SJSA1 (cell line): ENCODE results near the gene RIOK3. TPM values are rescaled to one million over a fixed set of nuclear protein-coding genes. Genes with fewer than 3 reads are reported as not detected.
"Not testable (repeated sequence)": the region's sequence is repeated elsewhere in the genome, so short reads cannot be mapped to it uniquely, and the experiment has no call there.

ENCODE experiments used
- DNase-seq, 2 experiments: peaks; one replicate each; pipeline ENCODE4 v3.0.0-alpha.2; 2015 to 2020; ENCODE audit warnings: low spot score in 2 of 2, low read depth in 1 of 2
- H3K27ac ChIP-seq: fragments of 250-450 bp; sonication (Bioruptor Pico); 2 replicates; pipeline ENCODE4 v1.5.1; 2020; ENCODE audit warnings: mild to moderate bottlenecking, moderate library complexity
- H3K27me3 ChIP-seq: fragments of 250-450 bp; sonication (Bioruptor Pico); replicated peaks from 2 replicates; pipeline ENCODE4 v1.5.1; 2020; ENCODE audit warnings: mild to moderate bottlenecking, moderate library complexity
- H3K36me3 ChIP-seq: fragments of 250-450 bp; sonication (Bioruptor Pico); 2 replicates; pipeline ENCODE4 v1.5.1; 2020; ENCODE audit warnings: mild to moderate bottlenecking
- H3K4me1 ChIP-seq: fragments of 250-450 bp; sonication (Bioruptor Pico); replicated peaks from 2 replicates; pipeline ENCODE4 v1.6.1; 2021; ENCODE audit warnings: mild to moderate bottlenecking
- H3K4me3 ChIP-seq: fragments of 250-450 bp; sonication (Bioruptor Pico); 2 replicates; pipeline ENCODE4 v1.5.1; 2020; ENCODE audit warnings: mild to moderate bottlenecking
- H3K9me3 ChIP-seq: fragments of 250-450 bp; sonication (Bioruptor Pico); replicated peaks from 2 replicates; pipeline ENCODE4 v1.5.1; 2020; ENCODE audit warnings: mild to moderate bottlenecking
- total RNA-seq: library from RNA; depleted of rRNA; stranded (reverse); fragments of >200 nt; shearing (Covaris generic); gene quantifications from 2 replicates; pipeline ENCODE4 v1.2.3, GENCODE V29; 2014

Gene RIOK3
- total RNA-seq, 1 experiment from 2014 or later, result 49.5 TPM

GRCh38 chr18:23495723-23496440, 42.8 kb downstream of the RIOK3 start:
- H3K9me3 ChIP-seq, result peaks cover 2% of the 10 kb centered on the region; the same call in 1 of the 2 replicates
- H3K27me3 ChIP-seq, result no peaks in the 10 kb centered on the region
- no peak overlapping the region for H3K27ac ChIP-seq
- H3K36me3 ChIP-seq, result no peaks in the 10 kb centered on the region
- no peak overlapping the region for H3K4me3 ChIP-seq
- no peak for DNase-seq
- no peaks in the 10 kb centered on the region for H3K4me1 ChIP-seq

- Histone ChIP-seq H3K4me3 (no peak overlapping the region), H3K36me3 (peaks cover under 1% of the 10 kb centered on the region; the same call in 1 of the 2 replicates), H3K27me3 (no peaks in the 10 kb centered on the region), H3K4me1 (peaks cover 7% of the 10 kb centered on the region), H3K9me3 (no peaks in the 10 kb centered on the region), H3K27ac (no peak overlapping the region)
- no peak for DNase-seq
These were observed 45.0 kb downstream of the RIOK3 start for GRCh38 chr18:23498117-23498516.

GRCh38 chr18:23498877-23499276, 45.8 kb downstream of the RIOK3 start:
- DNase-seq, result peak; percentile 55 to 77
- H3K27ac ChIP-seq, result no peak overlapping the region
- peaks cover 6% of the 10 kb centered on the region for H3K36me3 ChIP-seq
- no peaks in the 10 kb centered on the region for H3K9me3 ChIP-seq
- H3K4me3 ChIP-seq, result no peak overlapping the region
- no peaks in the 10 kb centered on the region for H3K27me3 ChIP-seq
- peaks cover 7% of the 10 kb centered on the region for H3K4me1 ChIP-seq

- DNase-seq, result no peak
- H3K4me3 ChIP-seq, result no peak overlapping the region
- H3K27me3 ChIP-seq, result no peaks in the 10 kb centered on the region
- H3K9me3 ChIP-seq, result no peaks in the 10 kb centered on the region
- peaks cover 11% of the 10 kb centered on the region for H3K4me1 ChIP-seq
- H3K36me3 ChIP-seq, result peaks cover 6% of the 10 kb centered on the region
- no peak overlapping the region for H3K27ac ChIP-seq
These were observed 46.2 kb downstream of the RIOK3 start for GRCh38 chr18:23499291-23499781.

- peaks cover 14% of the 10 kb centered on the region for H3K36me3 ChIP-seq
- no peak for DNase-seq
- H3K4me3 ChIP-seq, result no peak overlapping the region
- no peaks in the 10 kb centered on the region for H3K9me3 ChIP-seq
- no peak overlapping the region for H3K27ac ChIP-seq
- H3K4me1 ChIP-seq, result peaks cover 11% of the 10 kb centered on the region
- H3K27me3 ChIP-seq, result no peaks in the 10 kb centered on the region
These were observed 48.5 kb downstream of the RIOK3 start for GRCh38 chr18:23501626-23502025.

GRCh38 chr18:23502516-23503037, 49.5 kb downstream of the RIOK3 start:
- peak overlapping the region; percentile 54 for H3K27ac ChIP-seq
- no peak for DNase-seq

GRCh38 chr18:23503038-23503962, 50.2 kb downstream of the RIOK3 start, which contains the start of gene RMC1:
TSS of gene RMC1 (plus strand) at chr18:23503511. CDS start at chr18:23503619, 108 bp downstream.
- DNase-seq, result peak; percentile 94 to 95

More at GRCh38 chr18:23502516-23503037, 49.5 kb downstream of the RIOK3 start:
- peak overlapping the region; percentile 85 for H3K4me3 ChIP-seq
- no peaks in the 10 kb centered on the region for H3K9me3 ChIP-seq
- H3K4me1 ChIP-seq, result peaks cover 11% of the 10 kb centered on the region
- peaks cover 14% of the 10 kb centered on the region for H3K36me3 ChIP-seq
- no peaks in the 10 kb centered on the region for H3K27me3 ChIP-seq

GRCh38 chr18:23503963-23504344, 50.9 kb downstream of the RIOK3 start:
- peaks cover 24% of the 10 kb centered on the region for H3K36me3 ChIP-seq
- peaks cover 11% of the 10 kb centered on the region for H3K4me1 ChIP-seq
- peak in 1 of 2 experiments; percentile 22 for DNase-seq
- H3K4me3 ChIP-seq, result peak overlapping the region; percentile 85
- H3K27me3 ChIP-seq, result no peaks in the 10 kb centered on the region
- no peaks in the 10 kb centered on the region for H3K9me3 ChIP-seq
- H3K27ac ChIP-seq, result no peak overlapping the region

More at GRCh38 chr18:23503038-23503962, 50.2 kb downstream of the RIOK3 start, which contains the start of gene RMC1:
- Histone ChIP-seq H3K4me3 (peak within 1 kb of the TSS; percentile 85), H3K9me3 (no peaks in the 10 kb centered on the region), H3K27ac (peak within 1 kb of the TSS; percentile 54), H3K36me3 (peaks cover 19% of the 10 kb centered on the region), H3K27me3 (no peaks in the 10 kb centered on the region), H3K4me1 (peaks cover 11% of the 10 kb centered on the region)

- no peak for DNase-seq
- Histone ChIP-seq H3K4me1 (peaks cover 11% of the 10 kb centered on the region), H3K27me3 (no peaks in the 10 kb centered on the region), H3K9me3 (no peaks in the 10 kb centered on the region), H3K4me3 (no peak overlapping the region), H3K36me3 (peaks cover 24% of the 10 kb centered on the region), H3K27ac (no peak overlapping the region)
These were observed 51.6 kb downstream of the RIOK3 start for GRCh38 chr18:23504720-23505119.

GRCh38 chr18:23506393-23506792, 53.3 kb downstream of the RIOK3 start:
- peaks cover 11% of the 10 kb centered on the region for H3K4me1 ChIP-seq
- H3K4me3 ChIP-seq, result no peak overlapping the region
- no peak for DNase-seq
- no peaks in the 10 kb centered on the region for H3K27me3 ChIP-seq
- H3K36me3 ChIP-seq, result peaks cover 35% of the 10 kb centered on the region
- no peaks in the 10 kb centered on the region for H3K9me3 ChIP-seq
- H3K27ac ChIP-seq, result no peak overlapping the region

GRCh38 chr18:23510923-23511322, 57.8 kb downstream of the RIOK3 start:
- not testable (repeated sequence) for H3K9me3 ChIP-seq, H3K4me1 ChIP-seq, H3K27ac ChIP-seq, H3K27me3 ChIP-seq, DNase-seq, H3K4me3 ChIP-seq
- H3K36me3 ChIP-seq, result peaks cover 31% of the 10 kb centered on the region

GRCh38 chr18:23512216-23512615, 59.1 kb downstream of the RIOK3 start:
- H3K9me3 ChIP-seq, H3K27me3 ChIP-seq, H3K27ac ChIP-seq, H3K4me3 ChIP-seq, H3K4me1 ChIP-seq, DNase-seq: not testable (repeated sequence)
- peaks cover 40% of the 10 kb centered on the region for H3K36me3 ChIP-seq

- Histone ChIP-seq H3K9me3 (no peaks in the 10 kb centered on the region), H3K27me3 (no peaks in the 10 kb centered on the region), H3K4me3 (no peak overlapping the region), H3K36me3 (peaks cover 44% of the 10 kb centered on the region), H3K27ac (no peak overlapping the region), H3K4me1 (peaks cover 7% of the 10 kb centered on the region)
- DNase-seq, result peak in 1 of 2 experiments; percentile 76
These were observed 59.6 kb downstream of the RIOK3 start for GRCh38 chr18:23512641-23513040.
